Stimulated activated CD8-positive, alpha-beta memory T cell treated with anti-CD3 and anti-CD28 coated beads, Interleukin-7, amount 100 ng/mL, for 24 hours (primary cell): Measurements from ENCODE around the gene LMOD1.
"Not testable (repeated sequence)": the region's sequence is repeated elsewhere in the genome, so short reads cannot be mapped to it uniquely, and the experiment has no call there.

Source experiments
- DNase-seq: peaks from one replicate; pipeline ENCODE4 v3.0.0-alpha.2; 2020; ENCODE audit warnings: low read depth

Gene LMOD1

DNA sequence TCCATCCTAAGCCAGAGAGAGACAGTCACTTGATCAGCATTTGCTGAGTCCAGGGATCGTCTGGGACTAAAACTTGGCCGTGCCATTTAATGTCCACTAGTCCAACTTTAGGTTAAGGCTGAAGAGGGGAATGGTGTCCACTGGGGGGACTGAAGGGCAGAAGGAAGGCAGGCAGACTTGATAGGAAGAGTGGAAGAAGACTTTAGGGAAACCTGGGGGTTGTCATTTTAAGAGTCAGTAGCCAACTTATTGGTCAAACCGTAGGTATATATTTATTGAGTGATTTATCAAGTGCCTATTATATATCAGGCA, 1.3 kb upstream of the LMOD1 start:
- no peak for DNase-seq

DNA sequence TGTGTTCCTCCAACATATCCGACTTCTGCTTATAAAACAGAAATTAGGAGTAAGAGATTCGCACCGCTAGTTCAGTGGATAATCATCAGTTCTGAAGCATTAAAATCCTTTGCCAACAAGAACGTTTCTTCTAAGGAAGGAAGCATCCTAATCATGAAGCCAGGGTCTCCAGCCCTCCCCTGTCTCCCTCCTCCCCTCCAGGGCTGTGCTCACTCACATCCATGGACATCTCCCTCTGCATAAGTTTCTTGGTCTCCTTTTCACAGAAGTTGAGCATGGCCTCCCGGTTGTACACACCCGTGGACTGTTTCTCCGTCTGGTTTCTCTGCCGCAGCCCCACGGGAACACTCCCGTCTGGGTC, 505 bp downstream of the LMOD1 start:
- DNase-seq: no peak

DNA sequence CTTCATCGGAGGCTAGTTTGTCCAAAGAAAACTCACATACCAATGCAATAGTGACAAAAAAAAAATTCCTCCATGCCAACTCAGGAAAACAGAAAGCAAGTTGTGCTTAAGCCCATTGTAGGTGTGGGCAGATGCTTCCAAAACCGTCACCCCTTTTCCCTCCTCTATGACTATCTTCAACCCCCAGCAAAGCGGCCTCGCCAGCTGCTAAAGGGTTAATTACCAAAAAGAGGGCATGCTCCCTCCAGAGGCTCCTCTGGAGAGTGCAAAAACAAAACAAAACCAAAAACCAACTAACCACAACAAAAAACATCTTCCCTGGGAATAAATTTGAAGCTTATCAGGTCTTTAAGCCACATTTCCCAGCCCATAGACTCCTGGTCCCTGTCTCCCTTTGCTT, 1.2 kb downstream of the LMOD1 start:
- DNase-seq: no peak

GRCh38 chr1:201944639-201945038, 1.7 kb downstream of the LMOD1 start:
- no peak for DNase-seq

- DNase-seq: no peak
Measured at GRCh38 chr1:201944002-201944401, 2.3 kb downstream of the LMOD1 start.

DNA sequence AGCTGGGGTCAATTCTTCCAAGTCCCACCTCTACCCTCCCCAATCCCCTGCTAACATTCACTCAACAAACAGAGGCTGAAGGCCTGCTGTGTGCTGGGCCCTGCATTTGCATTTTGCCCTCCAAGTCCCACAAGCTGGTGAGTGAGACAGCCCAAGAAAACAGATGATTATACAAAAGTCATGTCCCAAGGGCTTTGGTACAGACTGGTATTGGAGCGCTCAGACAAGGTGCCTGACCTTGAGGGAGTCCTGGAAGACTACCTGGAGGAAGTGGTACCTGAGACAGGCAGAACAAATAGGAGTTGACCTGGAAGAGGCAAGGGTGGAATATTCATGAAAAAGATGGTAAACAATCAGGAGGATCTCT, 4.2 kb downstream of the LMOD1 start:
- no peak for DNase-seq

DNA sequence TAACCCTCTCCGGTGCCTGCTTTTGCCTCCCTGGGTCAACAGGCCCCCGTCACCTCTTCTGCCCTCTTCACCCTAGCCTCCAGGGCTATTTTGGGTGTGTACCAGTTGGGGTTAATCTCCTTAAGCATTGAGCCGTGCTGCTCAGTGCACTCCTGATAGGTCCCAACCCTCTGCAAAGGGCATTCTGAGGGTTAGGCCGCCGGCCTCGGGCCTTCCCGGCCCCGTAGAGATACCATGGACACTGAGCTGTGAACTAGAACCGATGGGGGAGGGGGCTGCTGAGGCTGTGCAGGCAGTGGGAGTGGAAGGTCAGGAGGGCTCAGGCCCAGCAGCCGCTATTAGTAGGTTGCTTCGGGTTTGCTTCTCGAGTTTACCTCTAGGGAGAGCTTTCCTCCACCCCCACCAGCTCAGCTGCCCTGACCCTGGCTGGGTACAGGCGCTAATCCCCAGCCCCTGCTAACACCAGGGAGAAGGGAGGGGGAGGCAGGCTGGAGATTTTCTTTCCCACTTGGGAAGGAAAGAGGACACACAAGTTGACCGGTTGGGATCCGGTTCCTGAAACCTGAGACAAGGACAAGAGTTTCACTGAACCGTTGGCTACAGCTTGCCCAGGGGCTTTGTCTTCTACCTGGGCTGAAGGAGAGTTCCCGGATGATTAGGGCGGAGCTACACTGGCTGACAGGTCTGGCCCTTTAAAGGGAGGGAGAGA, 4.8 kb downstream of the LMOD1 start:
- DNase-seq: no peak

- DNase-seq: not testable (repeated sequence)
Measured at GRCh38 chr1:201940316-201940715, 6.0 kb downstream of the LMOD1 start.

- no peak for DNase-seq
Measured at GRCh38 chr1:201939574-201939973, 6.8 kb downstream of the LMOD1 start.

GRCh38 chr1:201939148-201939547, 7.2 kb downstream of the LMOD1 start:
- DNase-seq: no peak

DNA sequence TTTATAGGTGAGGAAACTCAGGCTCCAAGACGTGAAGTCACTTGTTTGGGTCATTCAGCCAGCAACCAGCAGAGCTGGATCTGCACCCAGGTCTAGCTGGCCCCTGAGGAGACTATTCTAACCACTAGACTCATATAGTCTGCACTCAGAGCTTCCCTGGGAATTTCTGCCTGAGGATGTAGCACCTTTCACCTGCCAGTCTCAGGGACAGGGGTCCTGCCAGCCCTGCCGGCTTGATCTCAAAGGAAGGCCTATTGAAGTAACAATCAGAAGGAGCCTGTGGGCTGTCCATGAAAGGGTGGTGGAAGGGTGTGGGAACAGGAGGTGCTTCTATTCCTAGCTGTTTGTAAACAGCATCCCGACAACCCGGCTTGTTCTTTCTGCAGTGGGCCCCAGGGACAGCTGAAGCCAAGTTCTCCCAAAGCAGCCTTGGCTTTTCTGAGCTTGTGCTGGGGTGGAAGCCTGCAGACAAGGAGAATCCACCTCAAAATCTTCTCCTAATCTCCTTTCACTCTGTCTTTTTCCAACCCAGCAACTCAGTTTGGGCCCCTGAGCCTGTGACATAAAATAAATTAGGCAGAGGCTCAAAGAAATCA, 7.8 kb downstream of the LMOD1 start:
- no peak for DNase-seq

DNA sequence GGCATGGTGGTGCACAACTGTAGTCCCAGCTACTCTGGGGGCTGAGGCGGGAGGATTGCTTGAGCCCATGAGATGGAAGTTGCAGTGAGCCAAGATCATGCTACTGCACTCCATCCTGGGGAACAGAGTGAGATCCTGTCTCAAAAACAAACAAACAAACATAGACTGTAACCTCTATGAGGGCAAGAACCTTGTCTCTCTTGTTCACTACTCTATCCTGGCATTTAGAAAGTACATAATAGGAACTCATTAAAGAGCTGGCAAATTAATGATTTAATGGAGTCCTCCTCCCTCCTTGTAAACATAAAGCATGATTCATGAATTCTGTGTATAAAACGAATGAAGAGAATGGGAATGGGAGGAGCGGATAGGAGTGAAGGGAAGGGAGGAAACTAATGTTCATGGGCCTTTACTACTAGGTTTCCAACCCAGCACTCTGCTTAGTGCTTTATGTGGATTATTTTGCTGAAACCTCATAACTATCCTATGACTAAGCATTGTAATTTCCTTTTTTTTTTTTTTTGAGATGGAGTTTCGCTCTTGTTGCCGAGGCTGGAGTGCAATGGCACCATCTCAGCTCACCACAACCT, 8.6 kb downstream of the LMOD1 start:
- DNase-seq: no peak

DNA sequence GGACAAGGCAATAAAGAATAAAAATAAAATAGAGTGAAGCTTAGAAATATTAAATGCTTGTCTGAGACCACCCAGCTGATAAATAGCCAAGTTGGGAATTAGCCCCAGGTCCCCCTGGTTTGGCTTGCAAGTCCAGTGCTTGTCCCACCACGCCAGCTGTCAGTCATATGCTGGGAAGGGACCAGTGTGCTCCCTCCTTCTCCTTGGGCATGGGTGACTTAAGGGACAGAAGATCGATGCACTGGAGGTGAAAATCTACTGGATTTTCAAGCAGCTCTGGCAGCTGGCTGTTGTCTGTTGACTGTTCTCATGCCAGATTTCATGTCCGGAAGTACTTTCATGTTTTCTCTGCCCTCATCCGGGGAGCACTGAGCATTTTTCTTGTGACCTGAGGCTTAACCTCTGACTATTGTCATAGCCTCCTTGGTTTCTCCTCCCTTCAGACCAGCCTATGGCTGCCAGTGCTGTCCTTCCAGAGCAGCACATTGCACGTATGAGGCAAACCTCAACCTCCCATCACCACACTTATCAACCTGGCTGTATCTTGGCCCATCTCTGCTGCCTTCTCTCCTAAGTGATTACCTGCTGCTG, 12.4 kb downstream of the LMOD1 start:
- DNase-seq: no peak

DNA sequence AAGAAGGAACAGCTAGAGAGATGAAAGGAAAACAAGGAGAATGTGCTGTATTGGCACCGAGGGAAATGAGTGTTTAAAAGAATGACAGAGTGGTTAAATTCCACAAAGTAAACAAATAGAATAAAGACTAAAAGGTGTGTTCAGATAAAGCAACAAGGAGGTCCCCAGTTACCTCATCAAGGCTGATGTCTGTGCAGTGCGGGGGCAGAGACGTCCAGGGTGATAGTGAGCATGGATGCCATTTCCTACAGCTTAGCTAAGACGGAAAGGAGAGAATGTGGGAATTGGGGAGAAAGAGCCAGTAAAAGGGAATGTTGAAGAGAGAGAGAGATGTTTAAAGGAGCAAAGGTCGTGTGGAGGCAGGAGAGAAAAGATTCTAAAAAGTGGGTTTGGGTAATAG, 15.5 kb downstream of the LMOD1 start:
- no peak for DNase-seq

DNA sequence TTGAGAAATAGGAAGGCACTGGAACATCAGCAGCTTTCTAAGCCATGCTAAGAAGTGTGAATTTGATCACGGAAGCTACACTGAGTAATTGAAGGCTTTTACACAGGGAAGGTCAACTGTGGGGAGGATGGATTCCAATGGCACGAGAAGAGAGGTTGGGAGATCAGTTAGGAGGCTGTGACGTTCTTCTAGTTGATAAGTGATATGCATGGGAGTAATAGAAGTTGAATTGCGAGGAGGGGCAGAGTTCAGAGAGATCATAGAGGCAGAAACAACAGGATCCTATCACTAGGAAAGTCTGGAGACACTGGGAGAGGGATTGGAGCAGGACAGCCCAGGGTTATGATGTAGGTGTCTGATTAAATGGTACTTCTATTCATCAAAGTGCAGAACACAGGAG, 16.2 kb downstream of the LMOD1 start:
- no peak for DNase-seq

- no peak for DNase-seq
Measured at GRCh38 chr1:201928266-201928665, 18.1 kb downstream of the LMOD1 start.

DNA sequence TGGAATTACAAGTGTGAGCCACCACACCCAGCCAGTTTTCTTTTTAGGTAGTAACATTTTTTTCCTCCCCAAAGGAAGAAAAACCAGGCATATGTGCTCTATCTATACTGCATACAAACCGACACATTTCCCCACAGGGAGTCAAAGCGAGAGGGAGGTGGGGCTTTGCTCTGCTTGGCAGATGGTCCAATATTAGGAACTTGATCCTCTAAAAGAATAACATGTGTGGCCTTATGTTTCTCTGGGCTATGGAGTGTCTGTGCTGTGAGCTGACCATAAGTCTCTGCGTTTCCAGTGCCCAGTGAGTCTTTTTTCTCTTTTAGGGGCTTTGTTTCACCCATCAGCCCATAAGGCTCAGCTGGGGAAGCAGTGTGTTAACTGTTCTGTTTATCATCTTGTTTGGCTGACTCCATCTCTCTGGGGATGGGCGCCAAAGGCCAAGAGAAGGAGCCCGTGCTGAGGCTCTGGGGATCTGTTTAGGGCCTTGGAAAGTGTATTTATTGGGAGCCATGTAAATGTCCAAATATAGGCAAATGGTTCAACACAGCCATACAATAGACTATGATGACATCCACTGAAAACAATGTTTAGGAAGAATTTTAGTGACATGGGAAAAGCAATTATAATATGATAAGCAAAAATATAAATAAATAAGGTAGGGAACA, 20.2 kb downstream of the LMOD1 start:
- no peak for DNase-seq

- DNase-seq: no peak
Measured at GRCh38 chr1:201925301-201925567, 21.1 kb downstream of the LMOD1 start.

GRCh38 chr1:201921952-201922558, 24.3 kb downstream of the LMOD1 start:
- no peak for DNase-seq

DNA sequence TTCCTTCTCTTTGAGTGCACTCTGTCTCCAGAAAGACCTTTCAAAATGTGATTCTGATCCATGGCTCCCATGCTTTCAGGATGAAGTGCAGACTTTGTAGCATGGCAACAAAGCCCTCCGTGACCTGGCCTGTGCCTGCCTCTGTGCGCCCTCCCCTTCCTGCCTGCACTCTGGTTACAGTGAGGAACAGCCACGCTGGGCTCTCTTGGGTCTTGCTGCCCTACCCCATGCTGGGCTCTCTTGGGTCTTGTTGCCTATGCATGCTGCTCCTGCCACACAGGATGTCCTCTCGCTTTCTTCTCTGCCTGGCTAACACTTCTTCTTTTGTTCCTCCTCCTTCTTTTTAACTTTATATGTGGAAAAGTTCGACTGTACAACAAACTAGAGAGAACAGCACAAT, 28.0 kb downstream of the LMOD1 start:
- DNase-seq: no peak

DNA sequence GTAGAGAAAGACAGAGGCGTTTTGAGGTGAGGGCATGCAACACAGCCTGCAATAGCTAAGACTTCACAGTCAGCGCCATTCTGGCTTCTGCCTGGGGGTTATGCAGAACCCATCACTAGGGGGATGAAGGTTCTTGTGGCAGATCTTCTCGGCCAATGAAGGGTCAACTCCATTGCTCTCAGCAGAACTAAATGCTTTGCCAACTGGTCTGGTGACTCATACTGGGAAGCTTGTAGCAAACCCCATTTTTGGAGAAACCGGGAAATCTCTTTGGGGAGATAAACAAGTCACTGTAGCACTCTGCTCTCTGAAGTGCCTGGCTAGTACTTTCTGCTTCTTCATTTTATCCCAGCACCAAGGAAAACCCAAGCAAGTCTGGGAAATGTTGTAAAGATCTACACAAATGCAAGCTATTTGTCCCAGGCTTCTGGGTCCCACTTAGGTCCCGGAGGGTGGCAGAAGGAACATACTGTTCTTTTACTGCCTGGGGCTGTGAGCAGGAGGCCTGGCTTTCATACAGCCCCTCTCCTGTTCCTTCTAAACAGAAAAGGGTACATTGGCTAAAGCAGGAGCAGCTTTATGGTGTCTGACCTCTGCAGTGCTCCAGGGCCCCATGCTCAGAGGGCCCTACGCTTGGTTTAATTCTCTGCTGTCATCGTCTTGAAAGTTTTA, 28.9 kb downstream of the LMOD1 start:
- DNase-seq: no peak

DNA sequence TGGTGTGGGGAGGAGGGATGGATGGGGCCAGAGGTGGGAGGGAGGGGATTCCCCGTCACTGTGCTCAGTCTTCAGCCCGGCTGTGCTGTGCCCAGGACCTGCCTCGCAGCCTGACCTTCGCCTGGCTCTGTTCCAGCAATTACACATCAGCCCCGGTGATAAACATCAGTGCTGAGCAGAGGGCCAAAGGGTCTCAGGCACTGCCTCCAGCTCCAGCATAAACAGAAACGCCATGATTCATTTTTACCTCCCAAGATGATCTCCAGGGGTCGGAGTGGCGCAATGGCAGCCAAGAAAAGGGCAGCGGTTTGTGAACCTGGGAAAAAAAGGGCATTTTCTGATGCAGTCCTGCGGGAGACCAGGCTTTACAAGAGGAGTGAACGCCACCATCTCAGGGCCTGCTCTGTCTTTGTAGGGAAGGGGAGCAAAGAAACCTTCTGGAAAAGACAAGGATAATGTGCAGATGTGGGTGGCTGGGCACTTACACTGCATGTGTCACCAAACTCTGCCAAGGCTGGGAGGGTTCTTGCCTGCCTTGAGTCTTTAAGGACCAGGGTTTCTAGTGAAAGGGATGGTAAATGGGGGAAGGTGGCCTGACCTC, 29.6 kb downstream of the LMOD1 start:
- DNase-seq: no peak
